ENCODE measurements around the gene CTTNBP2.

CTTNBP2 gene

DNA sequence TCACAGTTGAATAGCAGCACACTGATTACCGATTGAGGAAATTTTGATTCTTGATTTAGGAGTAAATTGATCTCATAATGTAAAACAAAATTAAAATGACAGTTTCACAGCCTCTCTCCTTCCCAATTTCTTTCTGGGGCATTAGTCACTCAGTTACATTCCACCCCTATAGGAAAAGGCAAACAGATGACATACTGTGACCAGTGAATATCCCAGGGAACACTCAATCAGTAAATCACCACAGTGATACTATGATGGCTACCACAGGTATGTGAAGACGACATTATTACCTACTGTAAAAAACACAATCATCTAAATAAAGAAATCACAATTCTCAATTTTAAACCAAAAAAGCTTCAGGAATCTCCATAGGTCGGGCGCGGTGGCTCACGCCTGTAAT is 15.5 kb downstream of the CTTNBP2 start:
- FAIRE-seq (no peak), DNase-seq (ENCODE audit: insufficient read length, low spot score) (no peak)
- TF ChIP-seq PAX5 (IDR thresholded peaks at IDR 0.05; ENCODE audit: insufficient read depth, low read length, severe bottlenecking) = no peak
- no peak for TF ChIP-seq SPI1 (IDR thresholded peaks at IDR 0.05; ENCODE audit: low read depth, low read length)
- TF ChIP-seq POLR2A (IDR thresholded peaks at IDR 0.05; ENCODE audit: low read depth, low read length) = no peak
- TF ChIP-seq TAF1 (IDR thresholded peaks at IDR 0.05; ENCODE audit: low read depth, low read length) = no peak

DNA sequence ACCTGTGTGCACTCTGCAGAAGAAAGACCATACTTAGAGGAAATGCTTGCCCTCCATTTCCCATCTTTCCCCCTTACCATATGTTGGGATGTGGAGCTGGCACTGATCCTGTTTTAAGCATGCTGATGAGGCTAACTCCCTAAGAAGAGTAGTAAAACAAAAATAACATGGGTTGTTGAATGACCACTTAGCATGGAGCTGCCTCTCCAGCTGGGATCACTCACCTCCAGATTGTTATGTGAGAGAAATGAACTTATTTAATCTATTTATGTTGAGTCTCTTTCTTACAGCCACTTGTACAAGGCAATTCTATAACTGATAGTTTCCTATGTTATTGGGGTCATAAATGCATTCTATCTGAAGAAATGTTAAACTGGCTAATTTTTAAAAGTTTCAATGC is 17.0 kb downstream of the CTTNBP2 start:
- no peak for TF ChIP-seq TAF1 (IDR thresholded peaks at IDR 0.05; ENCODE audit: low read depth, low read length)
- TF ChIP-seq POU2F2 (IDR thresholded peaks at IDR 0.05; ENCODE audit: low read depth, low read length) = no peak
- no peak for TF ChIP-seq PAX5 (IDR thresholded peaks at IDR 0.05; ENCODE audit: insufficient read depth, low read length, severe bottlenecking)
- no peak for TF ChIP-seq POLR2AphosphoS5 (IDR thresholded peaks at IDR 0.05; ENCODE audit: low read depth, low read length)
- no peak for TF ChIP-seq POLR2A (IDR thresholded peaks at IDR 0.05; ENCODE audit: low read depth, low read length)
- no peak for TF ChIP-seq SPI1 (IDR thresholded peaks at IDR 0.05; ENCODE audit: low read depth, low read length)
- no peak for FAIRE-seq

DNA sequence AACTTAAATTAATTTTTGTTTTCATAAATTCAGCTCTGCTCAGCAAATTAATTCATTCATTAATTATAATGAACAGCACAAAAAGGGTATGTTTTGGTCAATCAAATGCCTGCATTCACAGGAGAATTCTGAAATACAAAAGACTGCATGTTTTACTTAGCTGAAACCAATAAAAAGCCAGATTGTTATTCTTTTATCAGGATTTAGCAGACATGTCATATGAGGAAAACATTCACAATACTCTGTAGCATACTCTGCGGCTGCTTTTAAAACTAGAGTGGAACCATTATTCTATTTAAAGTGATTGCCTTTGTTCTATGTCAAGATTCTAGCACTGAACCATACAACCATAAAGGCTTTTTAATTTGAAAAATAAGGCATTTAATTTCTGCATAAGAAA is 19.1 kb downstream of the CTTNBP2 start:
- DNase-seq (ENCODE audit: insufficient read length, low spot score) = no peak
- FAIRE-seq = no peak
- TF ChIP-seq SPI1 (IDR thresholded peaks at IDR 0.05; ENCODE audit: low read depth, low read length) (no peak), TAF1 (IDR thresholded peaks at IDR 0.05; ENCODE audit: low read depth, low read length) (no peak), POU2F2 (IDR thresholded peaks at IDR 0.05; ENCODE audit: low read depth, low read length) (no peak), POLR2A (IDR thresholded peaks at IDR 0.05; ENCODE audit: low read depth, low read length) (no peak), POLR2AphosphoS5 (IDR thresholded peaks at IDR 0.05; ENCODE audit: low read depth, low read length) (no peak), PAX5 (IDR thresholded peaks at IDR 0.05; ENCODE audit: insufficient read depth, low read length, severe bottlenecking) (no peak)

More for the DNA sequence above, 17.0 kb downstream of the CTTNBP2 start:
- DNase-seq (ENCODE audit: insufficient read length, low spot score) = no peak

DNA sequence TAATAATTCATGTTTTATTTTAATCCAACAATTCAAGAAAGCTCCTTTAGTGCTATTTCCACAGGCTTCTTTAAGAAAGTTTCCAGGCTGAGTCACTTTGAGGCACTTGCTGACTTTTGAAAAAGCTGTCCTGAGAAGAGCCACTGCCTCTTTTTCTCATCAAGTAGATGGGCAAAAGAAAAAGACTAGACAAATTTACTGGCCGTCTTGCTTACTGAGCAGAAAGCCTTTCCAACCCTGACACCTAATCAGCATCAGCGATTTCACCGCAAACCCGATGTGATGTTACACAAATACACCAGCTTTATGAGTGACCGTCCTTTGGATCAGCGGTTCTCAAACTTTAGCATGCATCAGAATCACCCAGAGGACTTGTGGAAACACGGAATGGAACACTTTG is 24.3 kb downstream of the CTTNBP2 start:
- DNase-seq (ENCODE audit: insufficient read length, low spot score) (no peak), FAIRE-seq (no peak)
- no peak for TF ChIP-seq TAF1 (IDR thresholded peaks at IDR 0.05; ENCODE audit: low read depth, low read length)
- TF ChIP-seq POU2F2 (IDR thresholded peaks at IDR 0.05; ENCODE audit: low read depth, low read length) = no peak
- no peak for TF ChIP-seq PAX5 (IDR thresholded peaks at IDR 0.05; ENCODE audit: insufficient read depth, low read length, severe bottlenecking)
- no peak for TF ChIP-seq POLR2A (IDR thresholded peaks at IDR 0.05; ENCODE audit: low read depth, low read length)
- no peak for TF ChIP-seq POLR2AphosphoS5 (IDR thresholded peaks at IDR 0.05; ENCODE audit: low read depth, low read length)
- no peak for TF ChIP-seq SPI1 (IDR thresholded peaks at IDR 0.05; ENCODE audit: low read depth, low read length)

DNA sequence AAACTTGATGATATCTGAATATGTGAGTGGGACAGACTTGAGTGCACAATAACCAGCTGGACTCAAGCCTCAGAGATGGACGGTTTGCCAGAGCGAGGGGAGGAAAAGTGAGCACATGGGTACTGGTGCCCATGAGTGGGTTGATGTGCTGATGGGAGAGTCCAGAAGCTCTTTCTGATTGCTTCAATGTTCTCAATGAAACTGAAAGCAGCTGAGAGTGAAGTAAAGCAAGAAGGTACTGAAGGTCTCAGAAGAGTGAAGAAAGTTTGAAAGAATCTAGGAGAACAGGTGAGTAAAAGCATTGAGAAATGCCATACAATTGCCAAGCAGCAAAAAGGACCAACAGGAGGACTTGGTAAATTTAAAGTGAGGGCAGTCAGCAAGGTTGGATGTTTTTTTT is 28.6 kb downstream of the CTTNBP2 start:
- DNase-seq (ENCODE audit: insufficient read length, low spot score) = no peak
- TF ChIP-seq POU2F2 (IDR thresholded peaks at IDR 0.05; ENCODE audit: low read depth, low read length) (no peak), POLR2AphosphoS5 (IDR thresholded peaks at IDR 0.05; ENCODE audit: low read depth, low read length) (no peak), TAF1 (IDR thresholded peaks at IDR 0.05; ENCODE audit: low read depth, low read length) (no peak), POLR2A (IDR thresholded peaks at IDR 0.05; ENCODE audit: low read depth, low read length) (no peak), PAX5 (IDR thresholded peaks at IDR 0.05; ENCODE audit: insufficient read depth, low read length, severe bottlenecking) (no peak), SPI1 (IDR thresholded peaks at IDR 0.05; ENCODE audit: low read depth, low read length) (no peak)
- no peak for FAIRE-seq

DNA sequence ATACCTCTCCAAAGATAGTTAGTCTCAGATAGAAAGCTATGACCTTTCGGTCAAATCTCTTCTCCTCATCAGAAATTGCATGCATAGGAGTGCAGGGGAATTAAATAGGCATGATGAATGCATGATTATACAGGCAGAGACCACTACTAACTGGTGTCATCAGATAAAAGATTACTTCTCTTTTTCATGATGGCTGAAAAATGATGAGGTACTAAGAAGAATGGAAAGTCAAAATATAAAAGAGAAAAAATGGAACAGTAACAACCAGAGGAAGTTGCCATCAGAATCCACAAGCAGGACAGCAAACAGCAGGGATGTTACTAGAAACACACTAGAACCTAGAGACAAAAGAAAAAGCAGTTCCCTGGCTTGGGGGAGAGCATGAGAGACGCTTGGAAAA is 31.6 kb downstream of the CTTNBP2 start:
- no peak for DNase-seq (ENCODE audit: insufficient read length, low spot score)
- FAIRE-seq = no peak

DNA sequence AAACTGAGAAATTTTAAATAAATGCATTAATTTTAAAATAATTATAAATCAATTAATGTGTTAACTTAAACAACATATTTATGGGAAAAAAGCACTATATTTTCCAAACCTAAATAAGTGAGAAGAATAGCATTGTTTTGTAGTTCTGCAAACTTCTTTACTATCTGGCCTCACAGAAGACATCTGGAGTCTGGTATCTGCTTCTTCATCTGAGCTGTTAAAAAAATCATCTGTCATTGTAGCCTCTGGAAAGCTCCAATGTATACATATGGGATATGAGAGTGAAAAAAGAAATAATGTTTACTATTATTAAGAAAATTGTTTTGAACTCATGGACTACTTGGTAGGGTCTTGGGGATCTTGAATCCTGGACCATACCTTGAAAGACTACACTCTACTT is 32.2 kb downstream of the CTTNBP2 start:
- DNase-seq (ENCODE audit: insufficient read length, low spot score) = no peak
- no peak for TF ChIP-seq POLR2A (IDR thresholded peaks at IDR 0.05; ENCODE audit: low read depth, low read length)
- TF ChIP-seq POU2F2 (IDR thresholded peaks at IDR 0.05; ENCODE audit: low read depth, low read length) = no peak
- TF ChIP-seq PAX5 (IDR thresholded peaks at IDR 0.05; ENCODE audit: insufficient read depth, low read length, severe bottlenecking) = no peak
- TF ChIP-seq TAF1 (IDR thresholded peaks at IDR 0.05; ENCODE audit: low read depth, low read length) = no peak
- TF ChIP-seq POLR2AphosphoS5 (IDR thresholded peaks at IDR 0.05; ENCODE audit: low read depth, low read length) = no peak
- no peak for TF ChIP-seq SPI1 (IDR thresholded peaks at IDR 0.05; ENCODE audit: low read depth, low read length)
- no peak for FAIRE-seq

More for the DNA sequence above, 31.6 kb downstream of the CTTNBP2 start:
- TF ChIP-seq SPI1 (IDR thresholded peaks at IDR 0.05; ENCODE audit: low read depth, low read length) (no peak), TAF1 (IDR thresholded peaks at IDR 0.05; ENCODE audit: low read depth, low read length) (no peak), POU2F2 (IDR thresholded peaks at IDR 0.05; ENCODE audit: low read depth, low read length) (no peak), POLR2AphosphoS5 (IDR thresholded peaks at IDR 0.05; ENCODE audit: low read depth, low read length) (no peak), POLR2A (IDR thresholded peaks at IDR 0.05; ENCODE audit: low read depth, low read length) (no peak), PAX5 (IDR thresholded peaks at IDR 0.05; ENCODE audit: insufficient read depth, low read length, severe bottlenecking) (no peak)

DNA sequence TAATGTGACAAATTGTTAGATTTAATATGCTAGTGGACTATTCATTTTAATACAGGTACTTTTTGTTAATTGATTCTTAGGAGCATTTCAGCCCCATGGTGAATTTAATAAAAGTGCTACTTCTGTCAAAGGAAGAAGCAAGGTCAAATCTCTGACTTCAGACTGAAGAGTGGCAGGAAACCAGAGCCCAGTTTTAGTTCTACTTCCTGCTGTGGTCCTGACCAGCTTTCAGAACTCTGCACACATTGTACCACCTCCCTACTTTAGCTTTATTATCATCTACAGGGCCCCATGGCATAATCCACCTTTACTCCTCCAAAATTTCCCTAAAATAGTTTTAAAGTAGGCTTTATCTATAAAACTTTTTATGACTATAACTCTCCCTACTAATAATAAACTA is 33.7 kb downstream of the CTTNBP2 start:
- FAIRE-seq (no peak), DNase-seq (ENCODE audit: insufficient read length, low spot score) (no peak)
- TF ChIP-seq PAX5 (IDR thresholded peaks at IDR 0.05; ENCODE audit: insufficient read depth, low read length, severe bottlenecking) (no peak), POLR2AphosphoS5 (IDR thresholded peaks at IDR 0.05; ENCODE audit: low read depth, low read length) (no peak), POLR2A (IDR thresholded peaks at IDR 0.05; ENCODE audit: low read depth, low read length) (no peak), SPI1 (IDR thresholded peaks at IDR 0.05; ENCODE audit: low read depth, low read length) (no peak), TAF1 (IDR thresholded peaks at IDR 0.05; ENCODE audit: low read depth, low read length) (no peak), POU2F2 (IDR thresholded peaks at IDR 0.05; ENCODE audit: low read depth, low read length) (no peak)

DNA sequence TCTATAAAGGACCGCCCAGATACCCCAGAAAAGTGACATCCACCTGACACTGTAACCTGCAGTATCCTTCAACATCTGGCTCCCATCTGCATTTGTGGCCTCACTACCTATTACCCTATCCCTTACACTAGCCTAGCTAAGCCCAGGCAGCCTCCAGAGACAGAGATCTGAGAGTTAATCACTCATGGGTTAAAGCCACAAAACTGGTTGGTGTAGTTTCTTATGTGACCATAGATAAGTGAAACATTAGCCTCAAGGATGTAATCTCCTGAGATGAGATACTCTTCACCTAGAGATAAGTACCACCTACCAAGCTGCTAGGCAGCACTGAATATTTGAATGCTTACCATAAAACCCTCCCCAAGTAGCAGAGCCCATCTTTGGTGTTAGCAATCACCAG is 35.4 kb downstream of the CTTNBP2 start:
- TF ChIP-seq PAX5 (IDR thresholded peaks at IDR 0.05; ENCODE audit: insufficient read depth, low read length, severe bottlenecking) (no peak), TAF1 (IDR thresholded peaks at IDR 0.05; ENCODE audit: low read depth, low read length) (no peak), POLR2AphosphoS5 (IDR thresholded peaks at IDR 0.05; ENCODE audit: low read depth, low read length) (no peak), POU2F2 (IDR thresholded peaks at IDR 0.05; ENCODE audit: low read depth, low read length) (no peak), POLR2A (IDR thresholded peaks at IDR 0.05; ENCODE audit: low read depth, low read length) (no peak), SPI1 (IDR thresholded peaks at IDR 0.05; ENCODE audit: low read depth, low read length) (no peak)
- DNase-seq (ENCODE audit: insufficient read length, low spot score) (no peak), FAIRE-seq (peak; percentile 66)

DNA sequence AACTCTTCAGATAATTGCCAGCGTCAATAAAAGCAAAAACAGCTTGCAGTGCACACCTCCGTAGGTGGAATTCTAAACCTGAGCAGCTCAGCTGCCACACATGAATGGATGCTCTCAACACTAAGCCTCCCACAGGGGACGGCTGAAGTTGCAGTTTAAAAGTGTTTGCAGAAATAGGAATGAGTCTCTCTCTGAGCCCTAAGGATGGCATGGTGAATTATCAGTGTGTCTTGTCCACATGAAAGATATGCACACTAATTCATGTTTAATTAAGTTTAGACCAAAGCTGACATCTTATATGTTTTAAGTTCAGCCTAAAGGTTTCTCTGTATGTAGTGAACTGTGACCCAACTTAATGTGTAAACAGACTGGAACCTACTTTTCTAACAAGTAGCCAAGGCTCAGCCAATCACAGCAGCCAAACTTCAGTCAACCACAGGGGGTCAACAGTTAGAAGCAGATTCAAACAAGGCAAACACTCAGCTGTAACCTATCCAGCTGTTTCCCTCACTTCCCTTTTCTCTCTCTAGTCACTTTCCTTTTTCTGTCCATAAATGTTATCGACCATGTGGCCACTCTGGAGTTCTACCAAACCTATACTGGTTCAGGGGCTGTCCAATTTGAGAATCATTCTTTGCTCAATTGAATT is 38.1 kb downstream of the CTTNBP2 start:
- TF ChIP-seq SPI1 (IDR thresholded peaks at IDR 0.05; ENCODE audit: low read depth, low read length) (peak; percentile 31; the same call in 1 of the 2 replicates), TAF1 (IDR thresholded peaks at IDR 0.05; ENCODE audit: low read depth, low read length) (no peak)
- DNase-seq (ENCODE audit: insufficient read length, low spot score) (no peak), FAIRE-seq (no peak)

Data from GM12891 (cell line).